Stimulated activated CD4-positive, alpha-beta T cell treated with anti-CD3 and anti-CD28 coated beads, TNF-alpha, amount 100 ng/mL, for 4 hours (primary cell): ENCODE measurements around the gene FES.
"Not testable (repeated sequence)": the region's sequence is repeated elsewhere in the genome, so short reads cannot be mapped to it uniquely, and the experiment has no call there.

Experiments
- DNase-seq, 3 experiments: peaks; one replicate each; pipeline ENCODE4 v3.0.0-alpha.2; 2020; ENCODE audit warnings: low read depth in 3 of 3

Gene FES

GRCh38 chr15:90883976-90884718 is at the start of gene FES:
Gene FES, plus strand, starts transcription at chr15:90884504. Its CDS starts 542 bp downstream, at chr15:90885046.
- no peak for DNase-seq

DNA sequence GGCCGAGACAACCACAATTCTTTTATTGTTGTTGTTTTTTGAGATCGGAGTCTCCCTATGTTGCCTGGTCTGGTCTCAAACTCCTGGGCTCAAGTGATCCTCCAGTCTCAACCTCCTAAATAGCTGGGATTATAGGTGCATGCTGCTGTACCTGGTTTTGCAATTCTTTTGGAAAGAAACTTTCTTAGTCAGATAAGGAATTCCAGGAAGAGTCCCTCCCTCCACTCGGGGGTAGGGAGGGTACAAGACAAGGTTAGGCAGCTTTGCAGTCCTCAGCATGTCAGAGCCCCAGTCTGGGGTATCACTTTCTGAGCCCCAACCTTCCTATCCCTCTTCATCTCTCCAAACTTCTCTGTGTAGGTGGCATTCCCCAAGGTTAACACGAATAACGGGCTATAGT is 49.7 kb upstream of the FES start:
- DNase-seq, result no peak

- no peak for DNase-seq
These were observed 47.9 kb upstream of the FES start for GRCh38 chr15:90836296-90836871.

DNA sequence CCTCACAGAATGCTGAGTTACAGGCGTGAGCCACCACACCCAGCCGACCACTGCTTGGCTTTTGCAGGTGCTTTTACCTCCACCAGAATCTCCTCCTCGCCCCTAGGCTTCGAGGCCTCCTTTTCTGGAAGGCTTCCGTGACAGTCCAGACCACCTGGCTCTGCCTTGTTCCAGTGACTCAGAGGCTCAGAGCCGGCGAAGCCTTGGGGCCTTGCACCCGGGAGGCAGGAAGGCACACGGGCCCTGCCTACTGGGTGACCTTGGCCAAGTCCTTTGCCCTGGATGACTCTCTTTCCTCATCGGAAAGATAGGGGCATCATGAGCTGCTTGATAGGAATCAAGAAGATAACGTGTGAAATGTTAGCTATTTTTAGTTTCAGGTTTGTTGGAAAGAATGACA is 47.2 kb upstream of the FES start:
- DNase-seq, result no peak

DNA sequence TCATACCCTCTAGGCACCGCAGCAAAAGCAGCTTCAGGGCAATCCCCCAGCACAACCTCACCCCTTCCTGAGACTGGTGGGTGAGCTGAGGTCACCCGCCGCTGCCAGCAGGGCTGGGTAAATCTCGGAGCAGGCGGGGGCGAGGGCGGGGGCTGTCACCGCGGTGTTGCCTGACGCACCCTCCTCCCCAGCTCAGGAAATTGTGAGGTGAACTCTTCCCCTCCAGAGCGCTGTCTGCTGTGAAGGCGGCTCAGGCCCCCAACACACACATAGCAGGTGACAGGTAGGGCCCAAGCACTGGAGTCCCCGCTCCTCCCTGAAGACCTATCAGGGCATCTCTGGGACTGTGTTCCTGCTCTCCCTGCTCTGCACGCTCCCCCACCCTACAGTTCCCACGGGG is 46.2 kb upstream of the FES start:
- DNase-seq, result peak; percentile 67 to 84 (median 82)

DNA sequence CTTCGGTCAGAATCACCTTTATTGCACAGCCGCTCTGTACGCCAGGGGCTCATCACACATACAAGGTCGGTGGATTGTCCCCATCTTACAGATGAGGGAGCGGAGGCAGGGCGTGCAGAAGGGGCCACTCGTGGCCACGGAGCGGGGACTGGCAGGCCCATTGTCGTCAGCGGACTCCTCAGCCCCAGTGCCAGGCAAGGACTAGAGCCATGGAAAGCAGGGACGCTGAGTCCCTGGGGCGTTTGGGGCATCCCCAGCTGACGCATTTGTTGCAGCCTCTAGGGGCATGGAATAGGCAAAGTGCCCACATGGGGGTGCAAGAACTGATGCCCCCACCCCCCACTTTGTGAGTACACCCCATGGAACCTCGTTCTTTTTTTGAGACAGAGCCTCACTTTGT is 45.8 kb upstream of the FES start:
- DNase-seq, result no peak

- no peak for DNase-seq
These were observed 44.9 kb upstream of the FES start for GRCh38 chr15:90839187-90840071.

DNA sequence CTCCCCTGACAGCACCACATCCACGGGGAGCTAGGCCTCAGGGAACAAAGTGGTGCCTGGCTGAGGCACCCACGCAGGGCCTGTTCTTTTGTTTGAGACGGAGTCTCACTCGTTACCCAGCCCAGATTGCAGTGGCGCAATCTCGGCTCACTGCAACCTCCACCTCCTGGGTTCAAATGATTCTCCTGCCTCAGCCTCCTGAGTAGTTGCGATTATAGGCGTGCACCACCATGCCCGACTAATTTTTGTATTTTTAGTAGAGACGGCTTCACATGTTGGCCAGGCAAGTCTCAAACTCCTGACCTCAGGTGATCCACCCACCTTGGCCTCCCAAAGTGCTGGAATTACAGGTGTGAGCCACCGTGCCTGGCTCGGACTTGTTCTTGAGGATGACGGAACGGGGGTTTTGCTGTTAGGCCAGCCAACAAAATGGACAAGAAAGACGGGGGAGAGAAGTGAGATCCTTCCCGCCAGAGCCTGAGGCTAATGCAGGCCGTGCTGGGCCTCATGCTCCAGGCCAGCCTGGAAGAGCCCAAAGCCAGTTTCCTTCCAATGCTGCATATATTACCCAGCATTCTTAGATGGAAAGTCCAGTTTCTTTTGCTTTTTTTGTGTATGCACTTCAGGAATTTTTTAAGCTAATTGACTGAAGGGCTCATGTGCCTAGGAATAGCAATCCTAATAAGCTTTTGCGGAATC is 44.0 kb upstream of the FES start:
- DNase-seq, result no peak

DNA sequence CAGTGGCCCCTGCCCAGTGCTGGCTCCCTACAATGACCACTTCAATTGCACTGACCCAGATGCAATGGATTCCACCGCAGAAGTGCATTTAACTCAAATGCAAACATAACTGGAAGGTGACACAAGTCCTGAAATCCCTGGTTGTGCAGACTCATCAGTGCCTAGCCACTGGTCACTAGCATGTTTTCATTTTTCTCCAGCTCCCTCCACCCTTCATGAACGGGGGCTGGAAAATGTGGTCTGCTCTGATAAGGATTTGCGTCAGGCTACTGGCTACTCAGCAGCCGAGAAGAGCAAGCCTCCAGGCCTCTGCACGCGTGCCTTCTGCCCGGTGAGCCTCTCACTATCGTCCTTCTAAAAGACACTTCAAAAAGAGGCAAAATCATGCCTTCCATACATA is 43.4 kb upstream of the FES start:
- no peak for DNase-seq

DNA sequence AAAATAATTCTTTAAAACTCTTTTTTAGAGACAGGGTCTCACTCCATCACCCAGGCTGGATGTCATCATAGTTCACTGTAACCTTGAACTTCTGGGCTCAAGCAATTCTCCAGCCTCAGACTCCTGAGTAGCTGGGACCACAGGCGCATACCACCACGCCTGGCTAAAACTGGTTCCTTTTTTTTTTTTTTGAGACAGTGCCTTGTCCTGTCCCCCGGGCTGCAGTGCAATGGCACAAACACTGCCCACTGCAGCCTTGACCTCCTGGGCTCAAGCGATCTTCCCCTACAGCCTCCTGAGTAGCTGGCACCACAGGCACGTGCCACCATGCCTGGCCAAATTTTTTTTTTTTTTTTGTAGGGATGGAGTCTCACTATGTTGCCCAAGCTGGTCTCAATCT is 39.6 kb upstream of the FES start:
- DNase-seq, result no peak

GRCh38 chr15:90845201-90845949 is 38.9 kb upstream of the FES start:
- DNase-seq, result no peak

DNA sequence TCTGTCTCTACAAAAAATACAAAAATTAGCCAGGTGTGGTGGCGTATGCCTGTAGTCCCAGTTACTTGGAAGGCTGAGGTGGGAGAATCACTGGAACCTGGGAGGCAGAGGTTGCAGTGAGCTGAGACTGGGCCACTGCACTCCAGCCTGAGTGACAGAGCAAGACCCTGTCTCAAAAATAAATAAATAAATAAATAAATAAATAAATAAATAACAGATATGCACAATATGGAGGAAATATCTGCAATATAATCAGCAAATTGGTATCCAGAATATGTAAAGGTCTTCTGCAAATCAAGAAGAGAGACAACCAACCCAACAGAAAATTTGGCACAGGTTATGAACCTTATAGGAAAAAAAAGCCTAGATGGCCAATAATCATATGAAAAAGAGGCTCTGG is 34.9 kb upstream of the FES start:
- not testable (repeated sequence) for DNase-seq

- no peak for DNase-seq
These were observed 33.2 kb upstream of the FES start for GRCh38 chr15:90851114-90851513.

GRCh38 chr15:90851940-90852339 is 32.4 kb upstream of the FES start:
- DNase-seq, result no peak

- DNase-seq, result no peak
These were observed 29.2 kb upstream of the FES start for GRCh38 chr15:90855139-90855538.

DNA sequence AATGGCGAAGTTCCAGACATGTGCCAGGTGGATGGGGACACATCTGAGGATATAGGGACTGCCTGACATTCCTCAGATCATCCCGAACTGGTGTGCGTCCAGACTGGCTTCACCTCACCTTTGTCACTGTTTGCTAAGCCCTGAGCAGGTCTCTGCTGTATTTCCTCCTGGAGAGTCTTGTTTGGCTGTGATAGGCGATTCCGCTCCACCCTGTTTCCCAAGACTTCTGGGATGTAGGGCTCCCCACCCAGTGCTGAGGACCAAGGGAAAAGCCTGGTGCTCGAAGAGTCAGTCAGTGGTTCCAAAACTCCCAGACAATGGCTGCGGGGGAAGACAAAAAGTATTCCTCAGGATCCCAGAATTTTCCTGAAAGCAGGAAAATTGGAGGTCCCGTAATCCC is 27.0 kb upstream of the FES start:
- no peak for DNase-seq

GRCh38 chr15:90857883-90858443 is 26.3 kb upstream of the FES start:
- no peak for DNase-seq

DNA sequence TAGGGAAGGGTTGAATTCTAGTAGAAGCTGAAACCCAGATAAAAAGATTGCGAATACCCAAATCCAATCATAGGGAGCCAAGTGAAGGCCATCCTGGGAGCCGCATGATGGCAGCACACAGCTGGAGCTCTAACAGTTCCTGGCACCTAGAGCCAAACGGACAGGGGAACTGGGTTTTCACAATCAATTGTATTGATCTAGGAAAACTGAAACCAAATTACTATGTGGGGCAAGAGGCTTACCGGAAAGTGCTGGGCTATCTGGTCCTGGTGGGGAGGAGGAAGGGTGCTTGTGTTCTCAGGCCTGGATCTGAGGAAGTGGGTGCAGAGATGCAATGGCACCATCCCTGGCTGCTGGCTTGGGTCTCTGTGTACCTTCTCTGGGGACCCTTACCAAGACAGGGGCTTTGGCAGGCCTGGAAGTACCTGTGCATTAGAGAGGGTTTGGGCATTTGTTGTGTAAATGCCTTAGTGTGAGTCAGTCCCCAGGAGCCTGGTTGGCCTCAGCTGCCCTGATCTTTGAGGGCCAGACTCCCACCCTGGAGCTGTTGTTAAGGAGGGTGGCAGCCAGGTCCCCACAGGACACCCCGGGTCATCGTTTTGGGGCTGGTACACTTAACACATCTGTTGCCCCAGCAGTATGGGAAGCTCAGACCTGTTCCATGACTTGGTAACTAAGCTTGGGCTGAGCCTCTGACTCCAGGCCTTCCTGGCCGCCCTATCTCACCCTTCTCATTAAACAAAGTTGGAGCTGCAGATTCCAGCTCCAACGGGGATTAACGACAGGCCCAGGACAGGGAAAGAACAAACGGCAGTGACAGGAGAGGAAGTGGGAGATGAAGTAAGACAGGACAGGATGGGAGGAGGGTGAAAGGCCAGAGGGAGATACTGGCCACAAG is 24.8 kb upstream of the FES start:
- no peak for DNase-seq

DNA sequence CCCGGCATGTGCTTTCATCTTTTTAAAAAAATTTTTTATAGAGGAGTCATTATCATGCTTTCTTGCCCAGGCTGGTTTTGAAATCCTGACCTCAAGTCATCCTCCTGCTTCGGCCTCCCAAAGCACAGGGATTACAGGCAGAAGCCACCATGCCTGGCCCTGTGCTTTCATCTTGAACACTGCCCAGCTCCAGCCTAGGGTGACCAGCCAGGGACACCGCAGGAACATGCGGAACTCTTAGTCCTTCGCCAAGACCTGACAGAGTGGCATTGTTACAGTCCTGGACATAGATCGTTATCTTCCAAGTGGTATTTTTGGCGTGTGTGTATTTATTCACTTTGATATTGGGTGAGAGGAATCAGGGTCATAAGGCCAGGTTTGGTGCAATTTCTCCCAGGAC is 23.9 kb upstream of the FES start:
- DNase-seq, result no peak
